GM19238 (cell line): ENCODE results near the gene WSCD2.

Experiments
- DNase-seq: peaks from one replicate; pipeline ENCODE4 v3.0.0; 2011; ENCODE audit warnings: low spot score; ENCODE audit not compliant: insufficient read length

Gene WSCD2

GRCh38 chr12:108265505-108265904 lies 136.4 kb downstream of the WSCD2 start:
- DNase-seq: no peak

GRCh38 chr12:108266131-108266530 lies 137.0 kb downstream of the WSCD2 start:
- DNase-seq: no peak

DNA sequence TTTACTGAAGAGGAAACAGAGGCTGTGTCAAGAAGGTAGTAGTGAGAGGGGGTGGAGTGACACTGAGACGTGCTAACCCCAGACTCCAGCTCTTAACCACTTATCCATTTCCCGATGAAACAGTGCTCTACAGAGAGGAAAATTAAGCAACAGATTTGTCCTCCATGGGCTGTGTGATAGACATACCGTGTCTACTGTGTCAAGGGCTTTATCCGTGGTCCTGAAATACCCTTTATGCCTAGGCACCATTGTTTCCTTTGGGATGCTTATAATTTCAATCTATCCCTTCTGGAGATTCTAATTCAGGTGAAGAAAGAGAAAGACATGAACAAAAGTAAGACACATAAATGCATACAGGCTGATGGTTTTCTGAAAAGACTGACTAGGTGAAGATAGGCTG lies 138.4 kb downstream of the WSCD2 start:
- DNase-seq: no peak

GRCh38 chr12:108268397-108268796 lies 139.3 kb downstream of the WSCD2 start:
- no peak for DNase-seq

DNA sequence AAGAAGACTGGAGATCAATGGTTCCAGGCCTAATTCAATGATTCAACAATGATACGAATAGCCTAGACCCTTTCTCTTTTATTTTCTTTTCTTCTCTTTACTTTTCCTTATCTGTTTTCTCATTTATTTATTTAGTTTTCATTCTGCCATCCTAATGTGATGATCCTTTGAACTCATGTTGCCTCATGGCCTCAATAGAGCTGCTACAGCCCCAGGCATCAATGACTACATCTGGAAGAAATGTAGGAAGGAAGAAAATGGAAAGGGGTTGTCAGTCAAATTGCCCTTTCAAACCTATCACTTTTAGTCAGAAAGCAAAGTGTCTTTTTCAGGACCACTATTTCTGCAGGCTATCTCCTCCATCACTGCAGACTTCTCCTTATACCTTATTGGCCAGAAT lies 140.1 kb downstream of the WSCD2 start:
- DNase-seq: no peak

DNA sequence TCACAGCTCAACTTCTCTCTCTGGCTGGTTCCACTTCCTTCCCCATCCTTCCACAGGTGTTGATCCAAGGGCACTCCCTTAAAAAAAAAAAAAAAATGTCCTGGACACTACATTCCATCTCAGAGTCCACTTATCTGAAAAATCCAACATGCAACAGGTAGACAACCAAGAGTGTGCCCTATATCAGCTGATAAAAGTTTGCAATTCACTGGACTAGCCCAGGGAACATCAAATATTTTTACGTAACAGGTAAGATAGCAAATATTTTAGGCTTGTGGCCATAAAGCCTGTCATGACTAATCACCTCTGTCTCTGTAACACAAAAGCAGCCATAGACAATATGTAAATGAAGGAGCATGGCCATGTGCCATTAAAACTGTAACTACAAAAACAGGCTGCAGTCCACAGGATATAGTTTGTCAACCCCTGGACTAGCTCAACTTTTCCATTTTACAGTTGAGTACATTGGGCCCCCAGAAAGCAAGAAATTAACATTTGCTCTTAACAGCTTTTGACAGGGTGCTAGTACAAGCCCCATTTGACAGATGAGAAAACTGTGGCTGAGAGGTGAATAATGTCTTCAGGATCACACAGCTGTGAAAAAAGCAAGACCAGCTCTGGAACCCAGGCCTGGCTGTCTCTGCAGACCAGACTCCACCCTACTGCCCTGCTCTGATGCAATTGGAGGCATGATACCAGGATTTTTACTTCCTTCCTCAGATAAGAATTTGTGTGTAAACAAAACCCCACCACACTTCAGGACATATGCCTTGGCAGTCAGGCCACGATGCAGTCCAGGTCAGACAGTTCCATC lies 141.2 kb downstream of the WSCD2 start:
- DNase-seq: no peak

- DNase-seq: no peak
These were observed 141.7 kb downstream of the WSCD2 start for GRCh38 chr12:108270849-108271143.

DNA sequence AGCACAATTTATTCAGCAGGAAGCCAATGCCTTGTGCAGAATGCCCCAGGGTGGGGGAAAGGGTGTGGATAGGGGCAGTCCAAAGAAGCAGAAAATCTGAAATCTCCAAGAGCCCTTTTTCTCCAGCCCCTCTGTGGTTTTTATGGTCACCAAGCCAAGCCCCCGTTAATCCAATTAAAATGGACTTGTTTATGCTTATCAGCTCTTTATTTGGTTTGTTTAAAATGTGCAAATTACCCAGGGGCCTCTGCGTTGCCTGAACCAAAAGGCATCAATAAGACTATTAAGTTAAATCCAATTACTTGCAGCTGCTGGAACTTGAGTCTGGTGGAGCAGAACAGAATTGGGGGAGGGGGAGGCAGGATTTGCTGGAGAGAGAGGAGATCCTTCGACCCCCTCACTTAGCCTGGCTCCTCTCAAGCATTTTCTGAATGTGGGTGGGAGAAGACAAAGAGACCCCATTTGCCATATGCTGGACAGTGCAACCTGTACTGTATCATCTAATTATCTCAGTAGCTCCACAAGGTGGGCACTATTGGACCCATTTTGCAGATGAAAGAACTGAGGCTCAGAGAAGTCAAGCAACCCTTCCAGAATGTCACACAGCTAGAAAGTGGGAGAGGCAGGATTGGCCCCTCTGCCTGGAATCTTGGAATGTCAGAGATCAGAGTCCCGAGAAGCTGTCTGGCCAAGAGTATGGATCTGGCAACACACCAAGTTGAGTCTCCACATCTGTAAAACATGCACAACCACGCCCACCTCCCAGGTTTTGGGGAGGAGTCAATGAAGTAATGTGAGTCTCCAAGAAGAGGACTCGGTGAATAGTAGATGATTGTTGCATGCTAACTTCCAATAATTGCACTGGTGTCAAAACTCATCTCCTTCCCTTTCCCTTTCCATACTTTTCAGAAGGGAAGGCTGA lies 143.1 kb downstream of the WSCD2 start:
- DNase-seq: no peak

- DNase-seq: no peak
These were observed 144.1 kb downstream of the WSCD2 start for GRCh38 chr12:108273217-108273616.

- no peak for DNase-seq
These were observed 148.5 kb downstream of the WSCD2 start for GRCh38 chr12:108277613-108278012.

DNA sequence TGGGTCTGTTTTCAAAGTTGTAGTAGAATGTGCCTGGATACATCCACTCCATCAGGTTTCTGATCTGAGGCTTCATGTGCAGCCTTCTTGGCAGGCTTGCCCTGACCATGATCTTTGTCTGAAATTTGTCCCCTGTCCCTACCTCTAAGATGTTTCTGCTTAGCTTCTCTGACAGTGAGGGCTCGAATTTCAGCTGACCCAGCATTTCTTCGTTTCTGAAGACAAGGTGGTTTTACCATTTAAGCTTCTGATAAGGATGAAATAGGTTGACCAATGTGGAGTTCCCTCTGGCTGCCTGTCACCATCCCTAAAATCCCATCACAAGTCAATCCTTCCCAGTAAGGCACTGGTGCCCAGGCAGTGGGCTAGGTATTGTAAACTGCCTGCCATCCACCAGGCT lies 153.1 kb downstream of the WSCD2 start:
- no peak for DNase-seq

DNA sequence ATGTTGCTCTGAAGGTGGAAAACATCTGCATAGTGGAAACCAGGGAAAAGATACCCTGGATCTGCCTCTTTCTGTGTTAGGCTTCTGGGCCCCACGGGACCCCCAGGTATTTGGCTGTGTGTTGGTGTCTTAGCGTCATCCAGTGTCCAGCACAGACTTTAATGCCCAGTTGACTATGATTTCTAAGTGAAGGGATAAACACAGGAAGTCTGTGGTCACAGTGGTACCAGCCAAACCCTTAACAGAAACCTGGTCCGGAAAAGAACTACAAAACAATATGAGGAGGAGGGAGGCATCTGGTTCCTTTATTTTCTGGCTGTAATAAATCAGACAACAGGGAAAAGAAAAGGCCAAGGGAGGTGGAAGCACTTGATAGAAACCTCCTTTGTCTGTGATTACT lies 153.6 kb downstream of the WSCD2 start:
- DNase-seq: no peak

DNA sequence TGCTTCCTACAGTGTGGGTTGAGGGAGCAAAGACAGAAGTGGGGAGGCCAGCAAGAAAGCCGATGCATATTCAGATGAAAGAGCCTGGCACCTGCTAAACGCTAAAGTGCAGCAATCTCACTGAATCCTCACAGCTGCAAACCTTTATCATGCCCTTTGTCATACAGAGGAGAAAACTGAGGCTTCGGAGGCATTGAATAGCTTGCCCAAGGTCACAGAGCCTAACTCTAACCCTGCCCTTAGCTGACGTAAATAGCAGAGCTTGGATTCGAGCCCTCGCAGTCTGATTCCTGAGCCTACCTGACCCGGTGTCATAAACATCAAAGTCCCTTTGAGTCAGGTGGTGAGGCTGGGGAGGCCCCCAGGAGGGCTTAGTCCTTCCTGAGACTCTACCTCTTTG lies 155.1 kb downstream of the WSCD2 start:
- no peak for DNase-seq

DNA sequence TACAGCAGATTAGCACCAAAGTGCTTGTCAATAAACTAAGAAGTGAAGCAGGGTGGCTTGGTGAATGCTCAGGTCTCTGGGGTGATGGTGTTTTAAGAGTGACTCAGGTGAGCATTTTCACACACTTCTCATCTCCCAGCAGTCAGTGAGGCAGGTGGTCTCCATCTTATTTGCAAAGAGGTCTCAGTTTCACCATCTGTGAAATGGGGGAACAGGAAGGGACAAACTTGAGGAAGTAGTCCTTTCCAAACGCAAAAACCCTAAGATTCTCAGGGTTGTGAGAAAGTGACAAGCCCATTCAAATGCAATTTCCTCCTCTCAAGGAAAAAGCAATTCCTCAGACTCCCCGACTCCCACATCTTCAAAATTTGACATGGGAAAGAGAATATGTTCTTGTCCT lies 155.9 kb downstream of the WSCD2 start:
- DNase-seq: no peak

GRCh38 chr12:108287227-108287626 lies 158.1 kb downstream of the WSCD2 start:
- DNase-seq: no peak

GRCh38 chr12:108289350-108290161 lies 160.5 kb downstream of the WSCD2 start:
- no peak for DNase-seq

DNA sequence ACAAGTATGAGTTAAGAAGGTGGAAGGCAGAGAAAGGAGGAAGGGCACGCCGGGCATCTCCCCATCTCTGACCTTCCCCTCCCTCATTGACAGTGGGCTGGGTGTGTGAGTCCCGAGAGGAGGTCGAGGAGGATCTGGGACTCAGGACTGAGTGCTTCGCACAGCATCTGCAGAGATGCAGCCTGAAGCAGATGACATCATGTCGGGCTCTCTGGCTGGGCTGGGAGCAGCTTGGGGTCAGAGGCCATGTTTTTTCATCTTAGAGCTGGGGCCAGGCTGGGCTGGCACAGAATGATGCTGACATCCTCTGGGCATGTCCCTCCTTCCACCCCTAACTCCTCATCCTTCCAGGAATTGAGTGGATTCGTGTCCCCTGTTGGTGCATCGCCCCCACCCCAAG lies 166.6 kb downstream of the WSCD2 start:
- DNase-seq: no peak

GRCh38 chr12:108296945-108297344 lies 167.9 kb downstream of the WSCD2 start:
- DNase-seq: no peak

DNA sequence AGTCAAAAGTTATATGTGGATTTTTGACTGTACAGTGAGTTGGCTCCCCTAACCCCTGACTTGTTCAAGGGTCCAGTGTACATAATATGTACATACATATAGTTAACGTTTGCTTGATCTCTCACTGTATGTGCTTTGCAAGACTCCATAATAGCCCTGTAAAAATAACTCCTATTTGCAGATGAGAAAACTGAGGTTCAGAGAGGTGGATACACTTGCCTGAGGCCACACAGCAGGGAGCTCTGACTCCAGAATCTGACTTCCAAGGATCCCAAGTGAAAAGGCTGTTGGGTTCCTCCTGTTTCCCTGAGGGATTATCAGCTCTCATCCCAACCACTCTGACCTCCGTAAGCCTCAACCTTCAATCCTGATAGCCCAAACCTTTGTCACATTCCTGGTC lies 168.3 kb downstream of the WSCD2 start:
- no peak for DNase-seq

DNA sequence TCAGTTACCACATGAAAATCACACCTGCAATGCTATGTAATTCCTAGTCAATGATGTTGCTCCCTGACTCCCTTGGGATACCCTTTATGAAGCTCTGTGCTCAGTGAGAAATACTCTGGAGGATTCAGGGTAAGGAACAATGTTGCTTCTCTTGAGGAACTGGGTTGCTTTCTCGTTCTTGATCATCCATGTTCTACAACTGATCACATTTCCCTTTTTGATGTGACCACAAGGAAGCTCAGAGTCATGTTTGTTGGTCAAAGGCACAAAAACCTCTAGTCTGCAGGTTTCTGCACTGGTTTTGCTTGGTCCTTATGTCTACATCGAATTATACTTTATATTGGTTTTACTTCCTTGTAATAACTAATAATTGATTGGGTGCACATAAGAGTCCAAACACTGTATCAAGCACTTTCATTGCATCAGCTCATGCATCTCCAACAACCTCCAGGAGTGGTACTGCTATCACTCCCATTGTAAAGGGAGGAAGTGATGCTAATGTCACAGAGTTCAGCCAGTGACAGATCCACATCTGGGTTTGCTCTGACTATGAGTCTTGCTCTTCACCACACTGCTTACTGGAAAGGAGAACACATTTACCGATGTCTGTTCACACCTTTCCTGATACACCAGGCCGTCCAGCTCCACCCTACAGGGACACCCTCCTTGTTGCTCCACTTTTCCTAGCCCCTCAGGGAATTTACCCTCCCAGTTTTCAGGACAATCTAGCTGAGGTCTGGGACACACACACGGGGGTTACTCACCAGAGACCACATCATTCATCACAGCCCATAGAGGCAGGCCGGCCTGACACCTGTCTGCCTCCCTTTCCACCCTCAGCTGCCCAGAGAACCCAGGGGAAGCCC lies 169.0 kb downstream of the WSCD2 start:
- no peak for DNase-seq

DNA sequence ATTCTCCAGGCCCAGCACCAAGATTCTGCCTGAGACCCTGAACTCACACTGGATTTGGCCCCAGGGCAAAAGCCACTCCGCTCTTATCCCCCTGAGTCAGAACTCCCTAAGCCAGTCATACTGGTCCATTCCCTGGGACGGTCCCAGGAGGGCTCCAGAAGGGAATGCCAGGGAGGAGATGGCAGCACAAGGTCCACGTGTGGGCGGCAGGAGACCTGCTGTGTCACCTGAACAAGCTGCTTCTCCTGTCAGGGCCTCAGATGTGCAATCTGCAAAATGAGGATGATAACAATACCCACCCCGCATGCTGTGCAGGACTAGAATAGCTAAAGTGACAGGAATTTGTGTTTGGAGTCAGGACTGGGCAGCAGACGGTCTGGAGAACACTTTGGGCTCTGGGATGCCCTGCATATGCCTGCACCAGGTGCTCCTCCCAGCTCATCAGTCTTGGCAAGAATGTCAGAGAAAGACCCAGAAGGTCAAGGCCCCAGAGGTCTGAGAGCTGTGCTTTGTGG lies 169.7 kb downstream of the WSCD2 start:
- no peak for DNase-seq
